Ascending aorta (tissue), 2 donors: ENCODE data around the gene CPPED1. TPM values are rescaled to one million over a fixed set of nuclear protein-coding genes. Genes with fewer than 3 reads are reported as not detected.

Source experiments
- DNase-seq, 2 donors: peaks; one replicate each; pipeline ENCODE4 v3.0.0-alpha.2; 2019; ENCODE audit warnings: low spot score in 2 of 2
- H3K27ac ChIP-seq, 2 donors: fragments of 200-600 bp; sonication (generic); one replicate each; pipeline ENCODE4 v1.5.1; 2016 to 2017; ENCODE audit warnings: mild to moderate bottlenecking in 1 of 2
- H3K27me3 ChIP-seq: fragments of 200-600 bp; sonication (generic); one replicate; pipeline ENCODE4 v1.5.1; 2017
- H3K36me3 ChIP-seq, 2 donors: fragments of 200-600 bp; sonication (generic); one replicate each; pipeline ENCODE4 v1.5.1; 2016
- H3K4me1 ChIP-seq, 2 donors: fragments of 200-600 bp; sonication (generic); one replicate each; pipeline ENCODE4 v1.5.1; 2016 to 2017; ENCODE audit warnings: mild to moderate bottlenecking in 1 of 2
- H3K4me3 ChIP-seq, 2 donors: fragments of 200-600 bp; sonication (generic); one replicate each; pipeline ENCODE4 v1.5.1; 2016 to 2017; ENCODE audit warnings: mild to moderate bottlenecking in 1 of 2
- H3K9me3 ChIP-seq, 2 donors: fragments of 200-600 bp; sonication (generic); one replicate each; pipeline ENCODE4 v1.5.1; 2016
- intact Hi-C: fragments of 100-400 bp; cut with DNase I; formaldehyde crosslinking; loops from one replicate; pipeline ENCODE4 v1.15.1; 2023
- total RNA-seq: library from RNA; depleted of rRNA; stranded (reverse); fragments of >200 nt; gene quantifications from one replicate; pipeline ENCODE4 v1.1.0, GENCODE V29; 2016
- TF ChIP-seq, protein P1 (sequence below), 3 experiments: fragments of 200-600 bp in 2 of 3; fragments of 450-650 bp in 1 of 3; sonication (generic) in 2 of 3; IDR thresholded peaks; one replicate each; pipeline ENCODE4 v1.5.1; 2016 to 2019; ENCODE audit warnings: antibody characterized with exemption in 3 of 3, mild to moderate bottlenecking in 1 of 3, moderate library complexity in 1 of 3

Gene CPPED1
- total RNA-seq, 1 donor from 2014 or later: 13.3 TPM

DNA sequence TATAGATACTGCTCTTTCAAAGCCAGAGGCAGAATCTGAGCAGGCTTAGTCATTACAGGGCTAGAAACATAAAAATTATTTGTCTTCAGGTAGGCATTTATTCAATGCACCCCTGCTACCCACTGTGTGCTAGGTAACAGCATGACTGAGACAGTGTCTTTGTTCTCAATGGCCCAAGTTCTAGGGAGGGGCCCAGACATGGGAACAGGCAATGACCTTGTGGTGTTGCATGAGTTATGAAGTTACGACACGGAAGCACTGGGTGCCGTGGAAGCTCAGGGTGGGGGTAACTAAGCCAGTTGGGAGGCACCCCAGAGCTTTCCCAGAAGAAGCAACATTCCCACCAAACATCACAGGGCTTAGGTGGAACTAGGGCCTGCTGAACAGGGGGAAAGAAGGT is 87.0 kb downstream of the CPPED1 start:
- H3K36me3 ChIP-seq: no peaks in the 10 kb centered on the region
- no peaks in the 10 kb centered on the region for H3K4me1 ChIP-seq
- H3K4me3 ChIP-seq: no peak overlapping the region
- H3K27me3 ChIP-seq: no peaks in the 10 kb centered on the region
- H3K27ac ChIP-seq: no peak overlapping the region
- TF ChIP-seq, protein P1, sequence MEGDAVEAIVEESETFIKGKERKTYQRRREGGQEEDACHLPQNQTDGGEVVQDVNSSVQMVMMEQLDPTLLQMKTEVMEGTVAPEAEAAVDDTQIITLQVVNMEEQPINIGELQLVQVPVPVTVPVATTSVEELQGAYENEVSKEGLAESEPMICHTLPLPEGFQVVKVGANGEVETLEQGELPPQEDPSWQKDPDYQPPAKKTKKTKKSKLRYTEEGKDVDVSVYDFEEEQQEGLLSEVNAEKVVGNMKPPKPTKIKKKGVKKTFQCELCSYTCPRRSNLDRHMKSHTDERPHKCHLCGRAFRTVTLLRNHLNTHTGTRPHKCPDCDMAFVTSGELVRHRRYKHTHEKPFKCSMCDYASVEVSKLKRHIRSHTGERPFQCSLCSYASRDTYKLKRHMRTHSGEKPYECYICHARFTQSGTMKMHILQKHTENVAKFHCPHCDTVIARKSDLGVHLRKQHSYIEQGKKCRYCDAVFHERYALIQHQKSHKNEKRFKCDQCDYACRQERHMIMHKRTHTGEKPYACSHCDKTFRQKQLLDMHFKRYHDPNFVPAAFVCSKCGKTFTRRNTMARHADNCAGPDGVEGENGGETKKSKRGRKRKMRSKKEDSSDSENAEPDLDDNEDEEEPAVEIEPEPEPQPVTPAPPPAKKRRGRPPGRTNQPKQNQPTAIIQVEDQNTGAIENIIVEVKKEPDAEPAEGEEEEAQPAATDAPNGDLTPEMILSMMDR (IDR thresholded peaks at IDR 0.05): no peak
- no peaks in the 10 kb centered on the region for H3K9me3 ChIP-seq
- intact Hi-C loops: no loop called here
- no peak for DNase-seq

DNA sequence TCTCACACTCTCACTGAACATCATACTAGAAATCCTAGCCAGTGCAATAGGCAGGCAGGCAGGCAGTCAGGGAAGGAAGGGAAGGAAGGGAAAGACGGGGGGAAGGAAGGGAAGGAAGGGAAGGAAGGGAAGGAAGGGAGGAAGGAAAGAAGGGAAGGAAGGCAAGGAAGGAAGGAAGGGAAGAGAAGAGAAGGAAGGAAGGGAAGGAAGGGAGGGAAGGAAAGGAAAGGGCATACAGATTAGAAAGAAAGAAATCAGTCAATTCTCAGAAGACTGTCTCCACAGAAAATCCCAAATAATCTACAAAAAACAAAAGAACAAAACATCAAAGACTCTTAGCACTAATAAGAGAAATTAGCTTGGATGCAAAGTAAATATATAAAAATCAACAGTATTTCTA is 93.9 kb downstream of the CPPED1 start:
- Histone ChIP-seq H3K27ac (no peak overlapping the region), H3K4me3 (no peak overlapping the region), H3K4me1 (no peaks in the 10 kb centered on the region), H3K9me3 (no peaks in the 10 kb centered on the region), H3K36me3 (peaks cover 0 to 1% of the 10 kb centered on the region in 2 donors), H3K27me3 (no peaks in the 10 kb centered on the region)
- no peak for DNase-seq
- intact Hi-C loops: no loop called here
- TF ChIP-seq, protein P1 (IDR thresholded peaks at IDR 0.05): no peak

GRCh38 chr16:12708266-12708665 is 95.4 kb downstream of the CPPED1 start:
- Histone ChIP-seq H3K4me3 (no peak overlapping the region), H3K27me3 (no peaks in the 10 kb centered on the region), H3K9me3 (no peaks in the 10 kb centered on the region), H3K36me3 (peaks cover 0 to 9% of the 10 kb centered on the region in 2 donors), H3K27ac (no peak overlapping the region), H3K4me1 (no peaks in the 10 kb centered on the region)
- TF ChIP-seq, protein P1 (IDR thresholded peaks at IDR 0.05): no peak
- intact Hi-C loops: no loop called here
- DNase-seq: no peak

GRCh38 chr16:12706628-12707027 is 97.1 kb downstream of the CPPED1 start:
- Histone ChIP-seq H3K27me3 (no peaks in the 10 kb centered on the region), H3K4me1 (no peaks in the 10 kb centered on the region), H3K27ac (no peak overlapping the region), H3K4me3 (no peak overlapping the region), H3K9me3 (no peaks in the 10 kb centered on the region), H3K36me3 (peaks cover 4 to 16% of the 10 kb centered on the region in 2 donors)
- TF ChIP-seq, protein P1 (IDR thresholded peaks at IDR 0.05): no peak
- intact Hi-C loops: no loop called here
- no peak for DNase-seq

GRCh38 chr16:12704492-12705111 is 99.1 kb downstream of the CPPED1 start:
- no peaks in the 10 kb centered on the region for H3K27me3 ChIP-seq
- H3K27ac ChIP-seq: no peak overlapping the region
- no peak for DNase-seq
- intact Hi-C loops: no loop called here
- TF ChIP-seq, protein P1 (IDR thresholded peaks at IDR 0.05): no peak
- no peaks in the 10 kb centered on the region for H3K4me1 ChIP-seq
- no peaks in the 10 kb centered on the region for H3K9me3 ChIP-seq
- no peak overlapping the region for H3K4me3 ChIP-seq
- peaks cover 6 to 20% of the 10 kb centered on the region in 2 donors for H3K36me3 ChIP-seq

- Histone ChIP-seq H3K27ac (no peak overlapping the region), H3K36me3 (peaks cover 6 to 20% of the 10 kb centered on the region in 2 donors), H3K27me3 (no peaks in the 10 kb centered on the region), H3K9me3 (no peaks in the 10 kb centered on the region), H3K4me1 (no peaks in the 10 kb centered on the region), H3K4me3 (no peak overlapping the region)
- TF ChIP-seq, protein P1 (IDR thresholded peaks at IDR 0.05): no peak
- DNase-seq: no peak
- intact Hi-C loops: no loop called here
Measured at GRCh38 chr16:12703935-12704334, 99.8 kb downstream of the CPPED1 start.
